Caco-2 (cell line): ENCODE results near the gene PAK4. TPM values are rescaled to one million over a fixed set of nuclear protein-coding genes. Genes with fewer than 3 reads are reported as not detected.

Experiments used
- BruUV-seq: library from RNA; stranded (reverse); fragments of 400-500 nt; replicated peaks from 2 replicates; lab custom pipeline; 2021; lab: Mats Ljungman, UMichigan
- CTCF ChIA-PET: fragments of 300-600 bp; sonication (Branson Sonifier 250); formaldehyde crosslinking; loops from one replicate; lab custom pipeline; 2022; ENCODE audit warnings: antibody characterized with exemption; lab: Charles Lee
- POLR2A ChIA-PET: fragments of 300-600 bp; sonication (Branson Sonifier 250); formaldehyde crosslinking; loops from one replicate; lab custom pipeline; 2022; ENCODE audit warnings: antibody characterized with exemption; lab: Charles Lee
- DNase-seq, 2 experiments: peaks; one replicate each; pipeline versions ENCODE4 v3.0.0 to v3.0.0-alpha.2; 2020 to 2022
- H3K27me3 ChIP-seq: replicated peaks from 2 replicates; pipeline ENCODE4 v1.6.0; 2011; ENCODE audit warnings: low read length; ENCODE audit not compliant: control insufficient read depth, insufficient read depth
- H3K36me3 ChIP-seq: 2 replicates; pipeline ENCODE4 v1.5.1; 2011; ENCODE audit warnings: low read length; ENCODE audit not compliant: control insufficient read depth, insufficient read depth
- H3K4me1 ChIP-seq: fragments of 250-450 bp; sonication (Bioruptor Pico); 2 replicates; pipeline ENCODE4 v1.5.1; 2020; ENCODE audit warnings: mild to moderate bottlenecking
- H3K4me3 ChIP-seq: 2 replicates; pipeline ENCODE4 v1.5.1; 2011; ENCODE audit warnings: low read depth, mild to moderate bottlenecking, control low read depth, low read length
- H3K9me3 ChIP-seq: fragments of 250-450 bp; sonication (Bioruptor Pico); 2 replicates; pipeline ENCODE4 v1.5.1; 2020; ENCODE audit warnings: mild to moderate bottlenecking, moderate library complexity
- H3K27ac Mint-ChIP-seq: one replicate; pipeline ENCODE4 v1.8.0; 2022; ENCODE audit warnings: mixed read lengths; ENCODE audit not compliant: unreplicated experiment
- H3K27me3 Mint-ChIP-seq: one replicate; pipeline ENCODE4 v1.8.0; 2022; ENCODE audit warnings: mixed read lengths; ENCODE audit not compliant: insufficient read depth, unreplicated experiment
- H3K36me3 Mint-ChIP-seq: one replicate; pipeline ENCODE4 v1.8.0; 2022; ENCODE audit warnings: mild to moderate bottlenecking, mixed read lengths; ENCODE audit not compliant: insufficient read depth, unreplicated experiment
- H3K4me1 Mint-ChIP-seq: one replicate; pipeline ENCODE4 v1.8.0; 2022; ENCODE audit warnings: low read depth, mixed read lengths; ENCODE audit not compliant: unreplicated experiment
- H3K4me3 Mint-ChIP-seq: one replicate; pipeline ENCODE4 v1.8.0; 2022; ENCODE audit warnings: mild to moderate bottlenecking, moderate library complexity, mixed read lengths; ENCODE audit not compliant: unreplicated experiment
- H3K9me3 Mint-ChIP-seq: one replicate; pipeline ENCODE4 v1.8.0; 2022; ENCODE audit warnings: mixed read lengths; ENCODE audit not compliant: unreplicated experiment
- CTCF ChIP-seq, 2 experiments: fragments of 200-600 bp in 1 of 2; IDR thresholded peaks; 1 replicate in 1 of 2; 2 replicates in 1 of 2; pipeline versions ENCODE4 v1.5.1 to v1.8.0; 2011 to 2022; ENCODE audit warnings: antibody characterized with exemption in 1 of 2, control low read depth in 1 of 2, inconsistent platforms in 1 of 2, low read depth in 1 of 2, low read length in 1 of 2, mild to moderate bottlenecking in 1 of 2, moderate library complexity in 1 of 2; ENCODE audit not compliant: insufficient read depth in 1 of 2, severe bottlenecking in 1 of 2, unreplicated experiment in 1 of 2
- intact Hi-C: fragments of 100-400 bp; cut with micrococcal nuclease; formaldehyde crosslinking; loops from one replicate; pipeline ENCODE4 v1.10.0; 2022; ENCODE audit not compliant: unreplicated experiment
- total RNA-seq: library from RNA; stranded (reverse); gene quantifications from 2 replicates; pipeline ENCODE4 v1.2.3, GENCODE V29; 2022

The PAK4 gene
- total RNA-seq, 1 experiment from 2014 or later, result 112 TPM

- peaks cover 43% of the 10 kb centered on the region for H3K36me3 Mint-ChIP-seq
- intact Hi-C loops, result no loop called here
- H3K9me3 Mint-ChIP-seq, result no peaks in the 10 kb centered on the region
- H3K4me3 Mint-ChIP-seq, result no peak overlapping the region
- H3K4me1 ChIP-seq, result peaks cover 73% of the 10 kb centered on the region
- no TSS peak for BruUV-seq
- ChIA-PET POLR2A (no interaction called here), CTCF (no interaction called here)
- H3K27me3 ChIP-seq, result no peaks in the 10 kb centered on the region
- no peak overlapping the region for H3K4me3 ChIP-seq
- peaks cover 3% of the 10 kb centered on the region for H3K36me3 ChIP-seq
- H3K27ac Mint-ChIP-seq, result peak overlapping the region; percentile 91
- H3K9me3 ChIP-seq, result no peaks in the 10 kb centered on the region
- H3K27me3 Mint-ChIP-seq, result no peaks in the 10 kb centered on the region
- peaks cover 64% of the 10 kb centered on the region for H3K4me1 Mint-ChIP-seq
- no peak for DNase-seq
- no peak for TF ChIP-seq CTCF (IDR thresholded peaks at IDR 0.05; ENCODE audit: insufficient read depth in 1 of 2, low read depth in 1 of 2, low read length in 1 of 2, severe bottlenecking in 1 of 2, unreplicated experiment in 1 of 2)
Measured at GRCh38 chr19:39156326-39157230, 31.0 kb downstream of the PAK4 start.

DNA sequence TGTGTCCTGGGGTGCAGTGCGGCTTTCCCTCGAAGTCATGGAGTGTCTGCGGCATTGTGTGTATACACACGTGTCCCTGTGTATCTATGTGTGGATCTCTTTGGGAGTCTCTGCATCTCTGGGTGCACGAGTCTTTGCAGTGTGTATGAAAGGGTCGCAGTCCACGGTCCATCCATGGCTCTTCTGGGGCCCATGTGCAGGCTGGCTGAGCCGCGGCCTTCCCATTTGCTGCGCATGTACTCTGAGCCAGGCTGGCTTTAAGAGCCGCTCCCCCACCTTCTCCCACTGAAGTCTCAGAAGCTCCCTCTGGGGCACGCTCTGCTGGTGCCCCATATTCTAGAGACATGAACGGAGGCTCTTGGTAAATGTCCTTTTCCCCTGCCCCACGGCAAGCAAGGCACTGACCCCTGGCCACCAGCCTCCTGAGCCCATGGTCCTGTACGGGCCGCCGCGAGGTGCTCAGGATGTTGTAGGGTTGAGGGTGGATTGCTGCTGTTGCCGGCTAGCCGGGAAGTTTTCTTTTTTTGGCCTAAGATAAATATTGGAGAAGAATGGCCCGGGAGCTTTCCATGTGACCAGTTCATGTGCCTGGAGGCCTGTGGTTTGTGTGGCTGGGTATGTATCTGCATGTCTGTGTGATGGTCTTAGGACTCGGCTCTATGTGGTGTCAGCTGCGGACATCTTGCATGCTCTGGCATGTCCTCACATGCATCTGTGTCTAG is 31.9 kb downstream of the PAK4 start:
- peaks cover 65% of the 10 kb centered on the region for H3K4me1 Mint-ChIP-seq
- peaks cover 3% of the 10 kb centered on the region for H3K36me3 ChIP-seq
- CTCF ChIA-PET, result no interaction called here
- peak overlapping the region; percentile 30 for H3K4me3 Mint-ChIP-seq
- intact Hi-C loops, result no loop called here
- H3K9me3 Mint-ChIP-seq, result no peaks in the 10 kb centered on the region
- peak overlapping the region; percentile 84 for H3K27ac Mint-ChIP-seq
- no peak for DNase-seq
- no peak overlapping the region for H3K4me3 ChIP-seq
- POLR2A ChIA-PET, result interaction anchor here (0.6 kb wide), 1 partner anchor 130 kb away, joined by 3 read pairs; no protein-coding TSS in a partner anchor
- BruUV-seq, result no TSS peak
- TF ChIP-seq CTCF (IDR thresholded peaks at IDR 0.05; ENCODE audit: insufficient read depth in 1 of 2, low read depth in 1 of 2, low read length in 1 of 2, severe bottlenecking in 1 of 2, unreplicated experiment in 1 of 2), result no peak
- H3K27me3 ChIP-seq, result no peaks in the 10 kb centered on the region
- no peaks in the 10 kb centered on the region for H3K27me3 Mint-ChIP-seq
- H3K9me3 ChIP-seq, result no peaks in the 10 kb centered on the region
- peaks cover 69% of the 10 kb centered on the region for H3K4me1 ChIP-seq
- peaks cover 39% of the 10 kb centered on the region for H3K36me3 Mint-ChIP-seq

GRCh38 chr19:39157997-39158389 is 32.4 kb downstream of the PAK4 start:
- Mint-ChIP-seq H3K4me1 (peaks cover 70% of the 10 kb centered on the region), H3K4me3 (peak overlapping the region; percentile 30), H3K36me3 (peaks cover 42% of the 10 kb centered on the region), H3K9me3 (no peaks in the 10 kb centered on the region), H3K27me3 (no peaks in the 10 kb centered on the region), H3K27ac (peak overlapping the region; percentile 84)
- Histone ChIP-seq H3K36me3 (peaks cover 3% of the 10 kb centered on the region), H3K4me1 (peaks cover 68% of the 10 kb centered on the region), H3K4me3 (no peak overlapping the region), H3K9me3 (no peaks in the 10 kb centered on the region), H3K27me3 (no peaks in the 10 kb centered on the region)
- BruUV-seq, result no TSS peak
- CTCF ChIA-PET, result no interaction called here
- no peak for DNase-seq
- no peak for TF ChIP-seq CTCF (IDR thresholded peaks at IDR 0.05; ENCODE audit: insufficient read depth in 1 of 2, low read depth in 1 of 2, low read length in 1 of 2, severe bottlenecking in 1 of 2, unreplicated experiment in 1 of 2)
- POLR2A ChIA-PET, result interaction anchor here (0.6 kb wide), 1 partner anchor 131 kb away, joined by 3 read pairs; no protein-coding TSS in a partner anchor
- intact Hi-C loops, result no loop called here
